ENCODE measurements around the gene PKP4.

The PKP4 gene

GRCh38 chr2:158533009-158533408, 76.3 kb downstream of the PKP4 start:
- H3K27ac ChIP-seq (ENCODE audit: low read depth, low read length, poor library complexity, severe bottlenecking), result no peak overlapping the region
- H3K9me2 ChIP-seq (ENCODE audit: low read depth, low read length), result no peaks in the 10 kb centered on the region
- no peaks in the 10 kb centered on the region for H3F3A ChIP-seq (ENCODE audit: insufficient read depth, low read length)
- H3K36me3 ChIP-seq (ENCODE audit: insufficient read depth, low read length), result no peaks in the 10 kb centered on the region
- no peaks in the 10 kb centered on the region for H3K9me3 ChIP-seq (ENCODE audit: low read length)
- no peak overlapping the region for H3K9ac ChIP-seq (ENCODE audit: low read length)
- no peaks in the 10 kb centered on the region for H3K79me2 ChIP-seq (ENCODE audit: insufficient read depth, low read length)
- no peak overlapping the region for H3K4me3 ChIP-seq (ENCODE audit: low read depth, low read length, poor library complexity, severe bottlenecking)
- TF ChIP-seq CTCF (IDR thresholded peaks at IDR 0.05; ENCODE audit: low read length), result no peak
- no peak for TF ChIP-seq EZH2 (IDR thresholded peaks at IDR 0.05; ENCODE audit: borderline replicate concordance, low read length)
- no peak overlapping the region for H2AFZ ChIP-seq (ENCODE audit: low read length)
- H3K27me3 ChIP-seq (ENCODE audit: insufficient read depth, low read length), result no peaks in the 10 kb centered on the region
- no peaks in the 10 kb centered on the region for H3K4me1 ChIP-seq (ENCODE audit: insufficient read depth, low read length, severe bottlenecking)
- H3K4me2 ChIP-seq (ENCODE audit: low read length), result no peak overlapping the region
- H4K20me1 ChIP-seq (ENCODE audit: insufficient read depth, low read length), result no peaks in the 10 kb centered on the region

- no peaks in the 10 kb centered on the region for H3K9me2 ChIP-seq (ENCODE audit: low read depth, low read length)
- TF ChIP-seq EZH2 (IDR thresholded peaks at IDR 0.05; ENCODE audit: borderline replicate concordance, low read length), result no peak
- no peak for TF ChIP-seq CTCF (IDR thresholded peaks at IDR 0.05; ENCODE audit: low read length)
- H3K27ac ChIP-seq (ENCODE audit: low read depth, low read length, poor library complexity, severe bottlenecking), result no peak overlapping the region
- H3K9ac ChIP-seq (ENCODE audit: low read length), result no peak overlapping the region
- H3K4me2 ChIP-seq (ENCODE audit: low read length), result no peak overlapping the region
- H3K9me3 ChIP-seq (ENCODE audit: low read length), result no peaks in the 10 kb centered on the region
- H3K27me3 ChIP-seq (ENCODE audit: insufficient read depth, low read length), result no peaks in the 10 kb centered on the region
- no peaks in the 10 kb centered on the region for H3F3A ChIP-seq (ENCODE audit: insufficient read depth, low read length)
- H3K4me1 ChIP-seq (ENCODE audit: insufficient read depth, low read length, severe bottlenecking), result no peaks in the 10 kb centered on the region
- no peaks in the 10 kb centered on the region for H3K79me2 ChIP-seq (ENCODE audit: insufficient read depth, low read length)
- no peaks in the 10 kb centered on the region for H3K36me3 ChIP-seq (ENCODE audit: insufficient read depth, low read length)
- no peaks in the 10 kb centered on the region for H4K20me1 ChIP-seq (ENCODE audit: insufficient read depth, low read length)
- no peak overlapping the region for H3K4me3 ChIP-seq (ENCODE audit: low read depth, low read length, poor library complexity, severe bottlenecking)
- H2AFZ ChIP-seq (ENCODE audit: low read length), result no peak overlapping the region
These were observed 82.6 kb downstream of the PKP4 start for GRCh38 chr2:158539176-158540005.

- Histone ChIP-seq H3K9me2 (ENCODE audit: low read depth, low read length) (no peaks in the 10 kb centered on the region), H3K4me3 (ENCODE audit: low read depth, low read length, poor library complexity, severe bottlenecking) (no peak overlapping the region), H3K27me3 (ENCODE audit: insufficient read depth, low read length) (no peaks in the 10 kb centered on the region), H4K20me1 (ENCODE audit: insufficient read depth, low read length) (no peaks in the 10 kb centered on the region), H3K27ac (ENCODE audit: low read depth, low read length, poor library complexity, severe bottlenecking) (no peak overlapping the region), H3F3A (ENCODE audit: insufficient read depth, low read length) (no peaks in the 10 kb centered on the region), H2AFZ (ENCODE audit: low read length) (no peak overlapping the region), H3K36me3 (ENCODE audit: insufficient read depth, low read length) (no peaks in the 10 kb centered on the region), H3K79me2 (ENCODE audit: insufficient read depth, low read length) (no peaks in the 10 kb centered on the region), H3K4me2 (ENCODE audit: low read length) (no peak overlapping the region), H3K9me3 (ENCODE audit: low read length) (no peaks in the 10 kb centered on the region), H3K9ac (ENCODE audit: low read length) (no peak overlapping the region), H3K4me1 (ENCODE audit: insufficient read depth, low read length, severe bottlenecking) (no peaks in the 10 kb centered on the region)
- TF ChIP-seq CTCF (IDR thresholded peaks at IDR 0.05; ENCODE audit: low read length) (no peak), EZH2 (IDR thresholded peaks at IDR 0.05; ENCODE audit: borderline replicate concordance, low read length) (no peak)
These were observed 85.8 kb downstream of the PKP4 start for GRCh38 chr2:158542577-158542976.
